Hepatocyte (in vitro differentiated cells): ENCODE results near the gene RASSF9. TPM values are rescaled to one million over a fixed set of nuclear protein-coding genes. Genes with fewer than 3 reads are reported as not detected.

ENCODE experiments used
- DNase-seq: peaks from one replicate; pipeline ENCODE4 v3.0.0-alpha.2; 2016; ENCODE audit warnings: low spot score
- H2AFZ ChIP-seq: fragments of 200-600 bp; sonication (generic); 2 replicates; pipeline ENCODE4 v1.6.0; 2016; ENCODE audit warnings: antibody characterized with exemption, mild to moderate bottlenecking
- H3K27ac ChIP-seq: fragments of 200-600 bp; sonication (generic); 2 replicates; pipeline ENCODE4 v1.5.1; 2016; ENCODE audit warnings: mild to moderate bottlenecking
- H3K27me3 ChIP-seq: fragments of 200-600 bp; sonication (generic); 2 replicates; pipeline ENCODE4 v1.6.1; 2016
- H3K36me3 ChIP-seq: fragments of 200-600 bp; sonication (generic); replicated peaks from 2 replicates; pipeline ENCODE4 v1.5.1; 2016; ENCODE audit warnings: low read depth; ENCODE audit not compliant: insufficient read depth
- H3K4me1 ChIP-seq: fragments of 200-600 bp; sonication (generic); 2 replicates; pipeline ENCODE4 v1.5.1; 2016; ENCODE audit warnings: mild to moderate bottlenecking, moderate library complexity; ENCODE audit not compliant: insufficient read depth
- H3K4me2 ChIP-seq: fragments of 200-600 bp; sonication (generic); 2 replicates; pipeline ENCODE4 v1.6.0; 2016
- H3K4me3 ChIP-seq: fragments of 200-600 bp; sonication (generic); 2 replicates; pipeline ENCODE4 v1.5.1; 2016; ENCODE audit warnings: mild to moderate bottlenecking
- H3K79me2 ChIP-seq: fragments of 200-600 bp; sonication (generic); 2 replicates; pipeline ENCODE4 v1.6.0; 2017; ENCODE audit warnings: mild to moderate bottlenecking
- H3K9me2 ChIP-seq: fragments of 200-600 bp; sonication (generic); replicated peaks from 2 replicates; pipeline ENCODE4 v1.6.0; 2017; ENCODE audit warnings: mild to moderate bottlenecking; ENCODE audit not compliant: insufficient read depth
- H3K9me3 ChIP-seq: fragments of 200-600 bp; sonication (generic); 2 replicates; pipeline ENCODE4 v1.5.1; 2016; ENCODE audit warnings: low read depth, mild to moderate bottlenecking
- H4K20me1 ChIP-seq: fragments of 200-600 bp; sonication (generic); 2 replicates; pipeline ENCODE4 v1.6.0; 2016; ENCODE audit warnings: mild to moderate bottlenecking; ENCODE audit not compliant: insufficient read depth, poor library complexity, severe bottlenecking
- EZH2 ChIP-seq: fragments of 200-600 bp; sonication (generic); IDR thresholded peaks from 2 replicates; pipeline ENCODE4 v1.6.1; 2016; ENCODE audit warnings: antibody characterized with exemption, mild to moderate bottlenecking, borderline replicate concordance
- EZH2phosphoT487 ChIP-seq: fragments of 200-600 bp; sonication (generic); IDR thresholded peaks from one replicate; pipeline ENCODE4 v1.6.1; 2018; ENCODE audit warnings: antibody characterized with exemption, mild to moderate bottlenecking, low read depth, moderate library complexity; ENCODE audit not compliant: unreplicated experiment, severe bottlenecking
- WGBS: methylation state at CpG from one replicate; pipeline ENCODE4 v1.1.6; 2016; ENCODE audit warnings: low lambda C conversion rate; ENCODE audit errors: missing lambda C conversion rate; 5-methylcytosine and 5-hydroxymethylcytosine counted together
- polyA plus RNA-seq: library from polyadenylated mRNA; unstranded; fragments of >200 nt; fragmentation: Nextera tagmentation; extraction: Ambion mirVana; gene quantifications from 2 replicates; pipeline ENCODE4 v1.2.1, GENCODE V29; 2016
- total RNA-seq: library from RNA; depleted of rRNA; stranded (reverse); fragments of >200 nt; gene quantifications from 2 replicates; pipeline ENCODE4 v1.2.3, GENCODE V29; 2014
- TF ChIP-seq, protein P1 (sequence below): fragments of 200-600 bp; sonication (generic); IDR thresholded peaks from 2 replicates; pipeline ENCODE4 v1.5.1; 2016; ENCODE audit warnings: antibody characterized with exemption, mild to moderate bottlenecking; ENCODE audit not compliant: poor library complexity

The RASSF9 gene
- total and polyA plus RNA-seq, 2 experiments from 2014 or later: 0.31 to 0.60 TPM

- H3K4me1 ChIP-seq: no peaks in the 10 kb centered on the region
- H3K27ac ChIP-seq: no peak overlapping the region
- H3K9me3 ChIP-seq: no peaks in the 10 kb centered on the region
- H4K20me1 ChIP-seq: no peaks in the 10 kb centered on the region
- DNase-seq: no peak
- no peak overlapping the region for H3K4me2 ChIP-seq
- H3K79me2 ChIP-seq: no peaks in the 10 kb centered on the region
- no peak overlapping the region for H3K4me3 ChIP-seq
- 92% methylated on average over 1 of the region's 1 CpG for WGBS
- H2AFZ ChIP-seq: no peak overlapping the region
- no peaks in the 10 kb centered on the region for H3K9me2 ChIP-seq
- H3K36me3 ChIP-seq: no peaks in the 10 kb centered on the region
- H3K27me3 ChIP-seq: no peaks in the 10 kb centered on the region
- TF ChIP-seq, protein P1, sequence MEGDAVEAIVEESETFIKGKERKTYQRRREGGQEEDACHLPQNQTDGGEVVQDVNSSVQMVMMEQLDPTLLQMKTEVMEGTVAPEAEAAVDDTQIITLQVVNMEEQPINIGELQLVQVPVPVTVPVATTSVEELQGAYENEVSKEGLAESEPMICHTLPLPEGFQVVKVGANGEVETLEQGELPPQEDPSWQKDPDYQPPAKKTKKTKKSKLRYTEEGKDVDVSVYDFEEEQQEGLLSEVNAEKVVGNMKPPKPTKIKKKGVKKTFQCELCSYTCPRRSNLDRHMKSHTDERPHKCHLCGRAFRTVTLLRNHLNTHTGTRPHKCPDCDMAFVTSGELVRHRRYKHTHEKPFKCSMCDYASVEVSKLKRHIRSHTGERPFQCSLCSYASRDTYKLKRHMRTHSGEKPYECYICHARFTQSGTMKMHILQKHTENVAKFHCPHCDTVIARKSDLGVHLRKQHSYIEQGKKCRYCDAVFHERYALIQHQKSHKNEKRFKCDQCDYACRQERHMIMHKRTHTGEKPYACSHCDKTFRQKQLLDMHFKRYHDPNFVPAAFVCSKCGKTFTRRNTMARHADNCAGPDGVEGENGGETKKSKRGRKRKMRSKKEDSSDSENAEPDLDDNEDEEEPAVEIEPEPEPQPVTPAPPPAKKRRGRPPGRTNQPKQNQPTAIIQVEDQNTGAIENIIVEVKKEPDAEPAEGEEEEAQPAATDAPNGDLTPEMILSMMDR: no peak
- TF ChIP-seq EZH2phosphoT487: no peak
- TF ChIP-seq EZH2: no peak
Measured at GRCh38 chr12:85828576-85828975, 7.6 kb downstream of the RASSF9 start.

DNA sequence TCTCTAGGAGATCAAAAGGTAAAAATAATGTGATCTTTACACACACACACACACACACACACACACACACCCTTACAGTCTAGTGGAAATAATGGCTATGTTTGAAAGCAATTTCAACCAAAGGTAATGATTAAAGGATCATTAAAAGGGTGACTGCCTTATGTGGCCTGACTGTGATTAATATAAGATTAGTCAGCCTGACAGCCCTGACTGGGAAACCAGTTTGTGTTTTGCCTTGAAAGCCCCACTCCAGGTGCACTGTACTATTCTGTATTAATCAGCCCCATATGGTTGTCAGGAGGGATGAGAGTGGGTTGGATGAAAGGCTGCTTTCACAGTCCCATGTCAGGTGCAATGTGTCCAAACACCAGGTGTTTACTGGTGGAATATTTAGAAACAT, 10.5 kb downstream of the RASSF9 start:
- no peaks in the 10 kb centered on the region for H3K27me3 ChIP-seq
- no peaks in the 10 kb centered on the region for H3K36me3 ChIP-seq
- H3K9me2 ChIP-seq: no peaks in the 10 kb centered on the region
- H2AFZ ChIP-seq: no peak overlapping the region
- no peak overlapping the region for H3K27ac ChIP-seq
- no peaks in the 10 kb centered on the region for H3K79me2 ChIP-seq
- H3K4me2 ChIP-seq: no peak overlapping the region
- peaks cover 3% of the 10 kb centered on the region for H3K4me1 ChIP-seq
- H4K20me1 ChIP-seq: no peaks in the 10 kb centered on the region
- no peak overlapping the region for H3K4me3 ChIP-seq
- DNase-seq: no peak
- no peaks in the 10 kb centered on the region for H3K9me3 ChIP-seq
- TF ChIP-seq EZH2phosphoT487 (no peak), EZH2 (no peak)
- TF ChIP-seq, protein P1: no peak

- no peaks in the 10 kb centered on the region for H3K79me2 ChIP-seq
- H3K27ac ChIP-seq: no peak overlapping the region
- no peaks in the 10 kb centered on the region for H3K9me2 ChIP-seq
- TF ChIP-seq EZH2phosphoT487: no peak
- TF ChIP-seq, protein P1: no peak
- no peak for TF ChIP-seq EZH2
- no peaks in the 10 kb centered on the region for H3K27me3 ChIP-seq
- whole genome bisulfite sequencing: 79% methylated on average over 4 of the region's 4 CpGs
- no peaks in the 10 kb centered on the region for H3K36me3 ChIP-seq
- H2AFZ ChIP-seq: no peak overlapping the region
- peaks cover 3% of the 10 kb centered on the region for H3K4me1 ChIP-seq
- DNase-seq: no peak
- H3K4me2 ChIP-seq: no peak overlapping the region
- H3K9me3 ChIP-seq: no peaks in the 10 kb centered on the region
- H3K4me3 ChIP-seq: no peak overlapping the region
- H4K20me1 ChIP-seq: no peaks in the 10 kb centered on the region
Measured at GRCh38 chr12:85823436-85824180, 12.6 kb downstream of the RASSF9 start.
